Right lung (tissue), 10 donors: Measurements from ENCODE around the gene RPRD2. TPM values are rescaled to one million over a fixed set of nuclear protein-coding genes. Genes with fewer than 3 reads are reported as not detected.
"Not testable (repeated sequence)": the region's sequence is repeated elsewhere in the genome, so short reads cannot be mapped to it uniquely, and the experiment has no call there.

Source experiments
- DNase-seq, 2 donors: peaks; one replicate each; pipeline ENCODE4 v3.0.0-alpha.2; 2013
- long read RNA-seq, 8 donors: transcript quantifications; one replicate each; lab custom pipeline, GENCODE V29; 2026
- polyA plus RNA-seq, 5 donors: library from polyadenylated mRNA; unstranded; fragments of 120-200 nt; gene quantifications; one replicate each; pipeline versions ENCODE4 v1.2.1 to v1.2.3, GENCODE V29; 2013; ENCODE audit warnings: inconsistent platforms in 1 of 5, low replicate concordance in 1 of 5; ENCODE audit not compliant: insufficient read length in 5 of 5, insufficient read depth in 1 of 5

Gene RPRD2
- polyA plus RNA-seq: 10 to 100 TPM; 33.9 to 43.7 (median 41.8) TPM
- long read RNA-seq, donor 1, full-length matches to known transcripts: 5 of 26 reads
- long read RNA-seq, donor 1, partial matches to known transcripts: 21 of 26 reads
- long read RNA-seq, donor 1, other reads (novel, unspliced or antisense): 0 of 26 reads
- long read RNA-seq, donor 2: 0 reads
- long read RNA-seq, donor 3, full-length matches to known transcripts: 3 of 3 reads
- long read RNA-seq, donor 3, partial matches to known transcripts: 0 of 3 reads
- long read RNA-seq, donor 3, other reads (novel, unspliced or antisense): 0 of 3 reads
- long read RNA-seq, donor 4, full-length matches to known transcripts: 4 of 4 reads
- long read RNA-seq, donor 4, partial matches to known transcripts: 0 of 4 reads
- long read RNA-seq, donor 4, other reads (novel, unspliced or antisense): 0 of 4 reads
- long read RNA-seq, donor 5, full-length matches to known transcripts: 4 of 14 reads
- long read RNA-seq, donor 5, partial matches to known transcripts: 10 of 14 reads
- long read RNA-seq, donor 5, other reads (novel, unspliced or antisense): 0 of 14 reads
- long read RNA-seq, donor 6, full-length matches to known transcripts: 8 of 8 reads
- long read RNA-seq, donor 6, partial matches to known transcripts: 0 of 8 reads
- long read RNA-seq, donor 6, other reads (novel, unspliced or antisense): 0 of 8 reads
- long read RNA-seq, donor 7, full-length matches to known transcripts: 13 of 18 reads
- long read RNA-seq, donor 7, partial matches to known transcripts: 5 of 18 reads
- long read RNA-seq, donor 7, other reads (novel, unspliced or antisense): 0 of 18 reads
- long read RNA-seq, donor 8: 0 reads

GRCh38 chr1:150363426-150364230, at the start of gene RPRD2:
TSS of gene RPRD2 (plus strand) at chr1:150364147. CDS start at chr1:150364715, 568 bp downstream.
- DNase-seq: peak; percentile 99

- not testable (repeated sequence) for DNase-seq
These were observed 49.3 kb upstream of the RPRD2 start for GRCh38 chr1:150314691-150315090.

DNA sequence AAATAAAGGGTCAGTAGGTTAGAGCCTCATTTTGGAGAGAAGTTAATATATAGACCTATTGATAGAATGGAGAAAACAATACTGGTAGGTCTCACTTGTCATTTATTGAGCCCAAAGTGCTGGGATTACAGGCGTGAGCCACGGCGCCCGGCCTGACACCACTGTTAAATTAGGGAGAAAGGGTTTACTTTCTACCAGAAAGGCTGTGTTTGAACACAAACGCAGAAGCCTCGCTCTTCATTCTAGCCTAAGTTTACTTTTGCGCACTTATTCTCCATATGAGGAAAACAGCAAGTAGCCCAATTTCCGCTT, 43.3 kb upstream of the RPRD2 start:
- DNase-seq: no peak

- DNase-seq: no peak
These were observed 42.2 kb upstream of the RPRD2 start for GRCh38 chr1:150321826-150322166.

- DNase-seq: no peak
These were observed 41.6 kb upstream of the RPRD2 start for GRCh38 chr1:150322310-150322709.

DNA sequence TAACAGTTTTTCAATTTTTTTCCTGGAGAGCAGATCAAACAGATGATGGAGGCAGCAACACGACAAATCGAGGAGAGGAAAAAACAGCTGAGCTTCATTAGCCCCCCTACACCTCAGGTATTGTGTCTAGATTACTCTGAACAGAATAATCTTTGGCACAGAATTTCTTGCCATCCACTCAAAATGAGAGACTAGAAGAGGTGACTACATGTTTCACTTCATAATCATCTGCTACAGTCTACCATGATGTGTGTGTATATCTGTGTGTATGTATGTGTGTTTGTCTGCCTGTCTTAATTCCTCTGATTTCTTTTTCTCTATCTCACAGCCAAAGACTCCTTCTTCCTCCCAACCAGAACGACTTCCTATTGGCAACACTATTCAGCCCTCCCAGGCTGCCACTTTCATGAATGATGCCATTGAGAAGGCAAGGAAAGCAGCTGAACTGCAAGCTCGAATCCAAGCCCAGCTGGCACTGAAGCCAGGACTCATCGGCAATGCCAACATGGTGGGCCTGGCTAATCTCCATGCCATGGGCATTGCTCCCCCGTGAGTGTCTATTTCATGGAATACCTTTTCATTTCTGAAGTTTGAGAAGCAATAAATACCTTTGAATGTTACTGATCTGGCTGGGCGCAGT, 31.2 kb upstream of the RPRD2 start:
- DNase-seq: no peak

DNA sequence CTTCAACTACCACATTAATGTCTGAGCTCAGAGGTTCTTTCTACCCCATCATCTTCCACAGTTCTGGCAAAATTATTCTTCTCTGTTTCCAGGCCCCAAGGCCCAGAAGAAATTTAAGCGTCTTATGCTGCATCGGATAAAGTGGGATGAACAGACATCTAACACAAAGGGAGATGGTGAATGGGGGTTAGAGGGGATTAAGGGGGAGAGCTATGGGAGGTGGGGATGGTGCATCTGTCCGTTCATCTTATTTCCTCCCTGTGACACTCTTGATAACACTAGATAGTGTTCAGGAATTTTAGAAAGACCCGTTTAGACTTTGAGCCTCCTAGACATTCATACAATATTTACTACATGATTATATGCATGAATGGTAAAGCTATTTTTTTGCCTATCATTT, 17.6 kb upstream of the RPRD2 start:
- no peak for DNase-seq

- DNase-seq: no peak
These were observed 11.1 kb upstream of the RPRD2 start for GRCh38 chr1:150352866-150353265.

GRCh38 chr1:150362721-150363425, 1.1 kb upstream of the RPRD2 start:
- DNase-seq: peak in 1 of 2 donors; percentile 26

- DNase-seq: peak; percentile 61 to 63
These were observed 470 bp downstream of the RPRD2 start for GRCh38 chr1:150364231-150365003.

- DNase-seq: peak in 1 of 2 donors; percentile 10
These were observed 2.0 kb downstream of the RPRD2 start for GRCh38 chr1:150365941-150366340.

DNA sequence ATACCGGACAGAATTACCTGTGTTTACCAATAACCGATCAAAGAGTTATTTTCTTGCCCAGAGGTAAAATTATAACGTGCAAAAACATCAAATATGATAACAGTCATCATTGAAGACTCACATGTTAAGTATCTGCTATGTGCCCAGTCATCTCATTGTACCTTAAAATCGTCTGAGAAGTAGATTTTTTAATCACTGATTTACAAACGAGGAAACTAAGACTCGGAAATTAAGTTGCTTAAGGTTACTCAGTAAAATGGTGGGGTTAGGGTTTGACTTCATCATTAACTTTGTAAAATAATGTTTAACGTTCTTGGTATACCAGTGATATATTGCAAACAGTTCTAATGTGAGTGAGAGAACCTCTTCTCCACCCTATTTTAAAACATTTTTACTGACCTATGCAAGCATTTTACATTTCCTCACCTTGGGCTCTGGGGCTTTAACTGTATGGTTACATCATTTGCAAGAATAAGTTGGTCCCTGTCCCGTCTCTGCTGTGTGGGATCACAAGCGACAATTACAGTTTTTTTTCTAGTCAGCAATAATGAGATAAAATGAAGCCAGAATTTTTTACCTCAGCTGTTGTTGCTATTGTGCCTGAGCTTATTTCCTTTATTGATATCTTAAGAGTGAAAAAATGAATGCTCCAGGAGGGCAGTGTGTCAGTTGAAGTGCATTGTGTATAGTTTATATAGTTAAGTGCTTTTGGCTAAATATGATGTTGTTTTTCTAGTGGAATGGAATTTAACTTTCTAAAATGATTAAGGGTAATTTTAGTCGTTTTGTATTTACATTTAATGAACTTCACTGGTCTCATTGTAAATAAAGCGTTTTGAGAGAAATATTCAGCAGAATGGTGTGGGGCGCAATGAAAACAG, 2.7 kb downstream of the RPRD2 start:
- DNase-seq: peak in 1 of 2 donors; percentile 29

DNA sequence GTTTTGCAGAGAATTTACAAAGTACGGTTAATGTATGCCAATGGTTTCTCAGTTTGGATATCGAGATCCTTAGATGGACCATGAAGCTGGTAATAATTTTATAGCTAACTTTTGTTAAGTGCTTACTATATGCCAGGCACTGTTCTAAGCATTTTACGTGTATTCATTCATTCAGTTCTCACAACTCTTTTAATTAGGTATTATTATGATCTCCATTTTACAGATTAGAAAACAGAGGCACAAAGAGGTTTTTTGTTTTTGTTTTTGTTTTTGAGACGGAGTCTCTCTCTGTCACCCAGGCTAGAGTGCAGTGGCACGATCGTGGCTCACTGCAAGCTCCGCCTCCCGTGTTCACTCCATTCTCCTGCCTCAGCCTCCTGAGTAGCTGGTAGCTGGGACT, 7.2 kb downstream of the RPRD2 start:
- no peak for DNase-seq

- no peak for DNase-seq
These were observed 8.6 kb downstream of the RPRD2 start for GRCh38 chr1:150372580-150372979.

DNA sequence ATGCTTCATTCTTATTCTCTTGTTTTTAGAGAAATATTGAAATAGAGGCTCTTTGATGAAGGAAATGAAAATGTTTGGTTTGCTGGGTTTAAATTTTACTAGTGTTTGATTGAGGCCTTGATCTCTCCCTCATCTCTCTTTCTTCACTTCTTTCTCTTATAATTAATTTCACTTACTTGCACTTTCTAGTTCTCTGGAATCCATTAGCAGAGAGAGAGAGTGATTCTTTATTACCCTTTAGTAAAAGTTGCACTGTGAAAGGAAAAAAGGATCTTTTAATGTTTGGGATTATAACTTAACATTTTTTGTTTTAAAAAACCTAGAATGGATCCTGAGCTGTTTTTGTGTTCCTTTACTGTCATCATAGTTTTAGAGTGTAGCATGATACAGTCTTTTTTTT, 12.2 kb downstream of the RPRD2 start:
- no peak for DNase-seq

DNA sequence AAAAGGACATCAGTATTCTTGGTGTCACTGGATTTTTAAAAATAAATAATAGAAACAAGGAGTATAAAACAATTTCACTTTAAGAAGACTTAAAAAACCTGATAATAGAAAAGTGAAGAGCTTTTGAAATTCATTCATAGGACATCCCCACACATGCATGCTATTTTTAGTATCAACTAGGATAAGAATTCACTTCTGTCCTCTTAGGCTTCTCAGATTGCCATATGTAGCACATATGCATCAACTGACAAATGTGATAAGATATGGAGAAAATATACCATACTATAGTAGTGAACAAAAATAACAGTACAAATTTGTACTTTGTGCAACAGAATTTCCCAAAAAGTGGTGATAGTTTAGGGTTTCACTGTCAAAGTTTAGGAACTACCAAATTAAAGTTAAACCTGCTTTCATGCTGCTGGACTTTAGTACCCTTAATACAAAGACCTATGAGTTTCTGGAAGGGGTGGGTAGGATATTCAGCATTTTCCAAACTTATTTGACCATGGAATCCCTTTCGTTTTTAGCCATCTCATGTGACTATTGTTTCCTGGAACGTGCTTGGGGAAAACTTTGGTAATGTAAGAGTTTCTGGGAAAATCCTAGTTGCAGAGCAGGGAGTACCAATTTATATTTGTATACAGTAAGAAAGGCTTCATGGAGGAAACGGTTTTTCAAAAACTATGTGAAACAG, 19.8 kb downstream of the RPRD2 start:
- DNase-seq: no peak

DNA sequence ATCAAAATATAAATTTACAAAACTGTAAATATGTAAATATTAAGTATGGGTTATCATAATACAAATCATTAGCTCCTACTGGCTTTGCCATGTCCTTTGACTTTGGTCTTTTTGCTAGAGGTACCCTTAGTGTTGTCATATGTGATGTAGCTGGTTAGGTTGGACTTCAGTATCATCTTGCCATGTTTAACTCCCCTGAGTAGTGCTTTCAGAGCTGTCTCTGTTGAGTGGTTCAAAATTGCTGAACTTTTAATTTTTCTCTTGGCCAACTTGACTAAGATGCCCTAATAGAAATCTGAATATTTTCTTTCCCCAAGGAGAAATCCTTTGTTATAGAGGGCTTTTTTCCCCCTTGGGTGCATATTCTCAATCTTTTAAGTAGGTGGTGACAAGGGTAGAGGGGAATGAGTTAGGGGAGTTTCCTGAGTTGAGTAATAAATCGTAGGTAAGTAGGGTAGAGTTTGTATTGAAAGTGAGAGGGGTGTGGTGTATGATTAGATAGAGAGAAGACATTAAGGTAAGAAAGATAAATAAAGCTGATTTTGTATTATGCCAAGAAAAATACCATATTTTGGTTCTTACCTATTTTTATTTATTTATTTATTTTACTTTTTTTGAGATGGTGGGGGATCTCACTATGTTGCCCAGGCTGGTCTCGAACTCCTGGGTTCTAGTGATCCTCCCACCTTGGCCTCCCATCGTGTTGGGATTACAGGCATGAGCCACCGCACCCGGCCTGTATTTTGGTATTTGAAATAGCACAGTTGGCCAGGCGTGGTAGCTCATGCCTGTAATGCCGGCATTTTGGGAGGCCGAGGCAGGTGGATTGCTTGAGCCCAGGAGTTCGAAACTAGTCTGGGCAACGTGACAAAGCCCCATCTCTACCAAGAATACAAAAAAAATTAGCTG, 21.8 kb downstream of the RPRD2 start:
- no peak for DNase-seq
